SHP77 (cell line): ENCODE measurements around the gene BICRA.

ENCODE experiments used
- DNase-seq, 2 experiments: peaks; one replicate each; lab custom pipeline; 2025; lab: John Stamatoyannopoulos, UW

BICRA gene

GRCh38 chr19:47601180-47601904 is 7.6 kb upstream of the BICRA start:
- DNase-seq: no peak

GRCh38 chr19:47603706-47604565 is 5.0 kb upstream of the BICRA start:
- no peak for DNase-seq

- DNase-seq: no peak
These were observed 1.3 kb upstream of the BICRA start for GRCh38 chr19:47607564-47608073.

- DNase-seq: peak; percentile 78 to 82
These were observed 638 bp upstream of the BICRA start for GRCh38 chr19:47608074-47608918.

GRCh38 chr19:47609906-47610894 is 1.3 kb downstream of the BICRA start:
- DNase-seq: peak in 1 of 2 experiments; percentile 10

- no peak for DNase-seq
These were observed 2.0 kb downstream of the BICRA start for GRCh38 chr19:47610902-47611301.

GRCh38 chr19:47613165-47614020 is 4.5 kb downstream of the BICRA start:
- no peak for DNase-seq

- no peak for DNase-seq
These were observed 5.0 kb downstream of the BICRA start for GRCh38 chr19:47614021-47614295.

- DNase-seq: no peak
These were observed 5.6 kb downstream of the BICRA start for GRCh38 chr19:47614559-47614958.

- no peak for DNase-seq
These were observed 6.3 kb downstream of the BICRA start for GRCh38 chr19:47615230-47615629.

GRCh38 chr19:47615714-47616113 is 6.8 kb downstream of the BICRA start:
- no peak for DNase-seq

- DNase-seq: peak; percentile 54 to 61
These were observed 9.8 kb downstream of the BICRA start for GRCh38 chr19:47618771-47619170.

- DNase-seq: no peak
These were observed 10.8 kb downstream of the BICRA start for GRCh38 chr19:47619763-47620162.

GRCh38 chr19:47623151-47623920 is 14.4 kb downstream of the BICRA start:
- DNase-seq: no peak

- DNase-seq: no peak
These were observed 15.0 kb downstream of the BICRA start for GRCh38 chr19:47623921-47624391.

- DNase-seq: no peak
These were observed 16.7 kb downstream of the BICRA start for GRCh38 chr19:47625650-47626049.

GRCh38 chr19:47626238-47626637 is 17.3 kb downstream of the BICRA start:
- no peak for DNase-seq

- DNase-seq: no peak
These were observed 19.3 kb downstream of the BICRA start for GRCh38 chr19:47628078-47628771.

GRCh38 chr19:47630594-47630993 is 21.7 kb downstream of the BICRA start:
- no peak for DNase-seq
